H9 (cell line): ENCODE data around the gene HMSD. TPM values are rescaled to one million over a fixed set of nuclear protein-coding genes. Genes with fewer than 3 reads are reported as not detected.

ENCODE experiments used
- DNase-seq: peaks from one replicate; pipeline ENCODE4 v3.0.0-alpha.2; 2017
- H2AFZ ChIP-seq: one replicate; pipeline ENCODE4 v1.6.1; 2013; ENCODE audit warnings: mild to moderate bottlenecking, low read length, control low read depth, moderate library complexity
- H2AK5ac ChIP-seq: 2 replicates; pipeline ENCODE4 v1.6.1; 2013; ENCODE audit warnings: low read length, control low read depth, mixed read lengths; ENCODE audit not compliant: insufficient read length
- H2BK120ac ChIP-seq: one replicate; pipeline ENCODE4 v1.6.1; 2013; ENCODE audit warnings: low read depth, mild to moderate bottlenecking, low read length, control low read depth, inconsistent platforms; ENCODE audit not compliant: poor library complexity, severe bottlenecking
- H2BK12ac ChIP-seq: 2 replicates; pipeline ENCODE4 v1.6.1; 2013; ENCODE audit warnings: low read length, control low read depth, mixed read lengths, low read depth; ENCODE audit not compliant: insufficient read length
- H2BK15ac ChIP-seq: 2 replicates; pipeline ENCODE4 v1.6.1; 2013; ENCODE audit warnings: low read depth, low read length, control low read depth
- H2BK20ac ChIP-seq: one replicate; pipeline ENCODE4 v1.6.1; 2013; ENCODE audit warnings: low read depth, mild to moderate bottlenecking, low read length, control low read depth, inconsistent platforms; ENCODE audit not compliant: poor library complexity, severe bottlenecking
- H2BK5ac ChIP-seq: 2 replicates; pipeline ENCODE4 v1.6.1; 2013; ENCODE audit warnings: low read length, control low read depth, mixed read lengths; ENCODE audit not compliant: insufficient read length
- H3K14ac ChIP-seq: 2 replicates; pipeline ENCODE4 v1.6.1; 2013; ENCODE audit warnings: low read length, control low read depth; ENCODE audit not compliant: insufficient read depth
- H3K18ac ChIP-seq: 2 replicates; pipeline ENCODE4 v1.6.1; 2013; ENCODE audit warnings: low read depth, mild to moderate bottlenecking, mixed read lengths, low read length, control low read depth; ENCODE audit not compliant: insufficient read length
- H3K23ac ChIP-seq: 2 replicates; pipeline ENCODE4 v1.6.1; 2013; ENCODE audit warnings: low read length, control low read depth, mixed read lengths, low read depth; ENCODE audit not compliant: insufficient read length
- H3K23me2 ChIP-seq: 2 replicates; pipeline ENCODE4 v1.6.1; 2013; ENCODE audit warnings: low read depth, mild to moderate bottlenecking, mixed read lengths, low read length, control low read depth; ENCODE audit not compliant: insufficient read length, poor library complexity, severe bottlenecking
- H3K27ac ChIP-seq: 2 replicates; pipeline ENCODE4 v1.5.1; 2013; ENCODE audit warnings: low read length, control low read depth, mixed read lengths, low read depth; ENCODE audit not compliant: insufficient read length
- H3K27me3 ChIP-seq: 2 replicates; pipeline ENCODE4 v1.6.1; 2013; ENCODE audit warnings: low read length, control low read depth, inconsistent platforms; ENCODE audit not compliant: insufficient read depth
- H3K4ac ChIP-seq: 2 replicates; pipeline ENCODE4 v1.6.1; 2013; ENCODE audit warnings: low read depth, mild to moderate bottlenecking, control low read depth, inconsistent platforms, low read length, moderate library complexity
- H3K4me1 ChIP-seq: 2 replicates; pipeline ENCODE4 v1.6.1; 2013; ENCODE audit warnings: low read length, control low read depth, inconsistent platforms; ENCODE audit not compliant: insufficient read depth
- H3K4me2 ChIP-seq: 2 replicates; pipeline ENCODE4 v1.6.1; 2013; ENCODE audit warnings: low read length, control low read depth, mixed read lengths; ENCODE audit not compliant: insufficient read length, insufficient read depth
- H3K56ac ChIP-seq: 2 replicates; pipeline ENCODE4 v1.6.1; 2013; ENCODE audit warnings: low read depth, mild to moderate bottlenecking, mixed read lengths, low read length, control low read depth; ENCODE audit not compliant: insufficient read length
- H3K79me1 ChIP-seq: 2 replicates; pipeline ENCODE4 v1.6.1; 2013; ENCODE audit warnings: low read depth, mild to moderate bottlenecking, moderate library complexity, low read length, control low read depth, inconsistent platforms; ENCODE audit not compliant: insufficient read depth, poor library complexity, severe bottlenecking
- H3K79me2 ChIP-seq: 2 replicates; pipeline ENCODE4 v1.6.1; 2013; ENCODE audit warnings: low read length, control low read depth, inconsistent platforms; ENCODE audit not compliant: insufficient read depth
- H3K9ac ChIP-seq: 2 replicates; pipeline ENCODE4 v1.6.1; 2013; ENCODE audit warnings: low read length, control low read depth, mixed read lengths; ENCODE audit not compliant: insufficient read length; ENCODE audit errors: extremely low read depth
- H3K9me3 ChIP-seq: one replicate; pipeline ENCODE4 v1.6.1; 2013; ENCODE audit warnings: low read depth, low read length, inconsistent platforms; ENCODE audit not compliant: control insufficient read depth
- H3T11ph ChIP-seq: one replicate; pipeline ENCODE4 v1.6.1; 2013; ENCODE audit warnings: mild to moderate bottlenecking, low read length, control low read depth, inconsistent platforms
- H4K20me1 ChIP-seq: one replicate; pipeline ENCODE4 v1.6.1; 2013; ENCODE audit not compliant: control insufficient read depth, insufficient read length, insufficient read depth
- H4K5ac ChIP-seq: 2 replicates; pipeline ENCODE4 v1.6.1; 2013; ENCODE audit warnings: low read depth, mild to moderate bottlenecking, mixed read lengths, low read length, control low read depth; ENCODE audit not compliant: insufficient read length
- H4K8ac ChIP-seq: replicated peaks from 2 replicates; pipeline ENCODE4 v1.6.1; 2013; ENCODE audit warnings: low read length, control low read depth, mixed read lengths, low read depth; ENCODE audit not compliant: insufficient read length
- H4K91ac ChIP-seq: 2 replicates; pipeline ENCODE4 v1.6.1; 2013; ENCODE audit warnings: low read depth, mild to moderate bottlenecking, moderate library complexity, mixed read lengths, low read length, control low read depth; ENCODE audit not compliant: insufficient read length
- H3K27ac Mint-ChIP-seq, 3 experiments: 2 replicates in 2 of 3; 3 replicates in 1 of 3; pipeline ENCODE4 v1.8.0; 2020 to 2021; ENCODE audit warnings: mixed read lengths in 3 of 3, mild to moderate bottlenecking in 1 of 3, moderate library complexity in 1 of 3
- H3K27me3 Mint-ChIP-seq: 2 replicates; pipeline ENCODE4 v1.8.0; 2021; ENCODE audit warnings: low read depth, mild to moderate bottlenecking, moderate library complexity, mixed read lengths
- H3K36me3 Mint-ChIP-seq, 3 experiments: 2 replicates in 2 of 3; 3 replicates in 1 of 3; pipeline ENCODE4 v1.8.0; 2020 to 2021; ENCODE audit warnings: low read depth in 3 of 3, mixed read lengths in 3 of 3; ENCODE audit not compliant: insufficient read depth in 1 of 3
- H3K4me1 Mint-ChIP-seq, 2 experiments: 2 replicates each; pipeline ENCODE4 v1.8.0; 2020; ENCODE audit warnings: mixed read lengths in 2 of 2
- H3K4me3 Mint-ChIP-seq, 2 experiments: 2 replicates in 1 of 2; 3 replicates in 1 of 2; pipeline ENCODE4 v1.8.0; 2020 to 2021; ENCODE audit warnings: mild to moderate bottlenecking in 2 of 2, mixed read lengths in 2 of 2, moderate library complexity in 1 of 2
- H3K9me3 Mint-ChIP-seq, 2 experiments: 2 replicates in 1 of 2; 3 replicates in 1 of 2; pipeline ENCODE4 v1.8.0; 2020; ENCODE audit warnings: mild to moderate bottlenecking in 2 of 2, mixed read lengths in 2 of 2, moderate library complexity in 1 of 2
- WGBS: extraction: QIAGEN DNeasy Blood & Tissue Kit; methylation state at CpG from one replicate; pipeline ENCODE4 v1.1.7; 2013; ENCODE audit warnings: missing lambda C conversion rate, low lambda C conversion rate, mixed read lengths; ENCODE audit not compliant: insufficient read length; ENCODE audit errors: extremely low coverage; 5-methylcytosine and 5-hydroxymethylcytosine counted together
- total RNA-seq: library from RNA; stranded (reverse); gene quantifications from 2 replicates; pipeline ENCODE4 v1.2.1, GENCODE V29; 2021
- TF ChIP-seq, protein P1 (sequence below): fragments of 200-600 bp; sonication (generic); conservative IDR thresholded peaks from 3 replicates; pipeline ENCODE4 v1.8.0; 2021; ENCODE audit warnings: antibody characterized with exemption, mild to moderate bottlenecking

The HMSD gene
- total RNA-seq, 1 experiment from 2014 or later: 6.6 TPM

DNA sequence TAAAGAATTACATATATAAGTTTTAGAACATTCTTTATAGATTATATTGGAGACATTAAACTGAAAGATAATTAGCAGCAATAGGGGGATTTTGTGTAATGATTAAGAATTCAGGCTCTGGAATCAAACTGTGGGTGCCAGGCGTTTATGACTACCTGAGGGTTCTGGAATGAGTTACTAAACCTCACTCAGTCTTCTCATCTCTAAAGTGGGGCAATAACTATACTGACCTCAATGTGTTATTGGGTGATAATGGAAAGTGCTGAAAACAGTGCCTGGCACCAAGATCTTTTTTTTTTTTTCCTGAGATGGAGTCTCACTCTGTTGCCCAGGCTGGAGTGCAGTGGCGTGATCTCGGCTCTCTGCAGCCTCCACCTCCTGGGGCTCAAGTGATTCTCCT is 27.9 kb downstream of the HMSD start:
- no peak overlapping the region for H3K18ac ChIP-seq
- H3T11ph ChIP-seq: no peak overlapping the region
- no peak overlapping the region for H3K4me2 ChIP-seq
- DNase-seq: no peak
- no peak overlapping the region for H4K5ac ChIP-seq
- H4K91ac ChIP-seq: no peak overlapping the region
- H3K14ac ChIP-seq: no peak overlapping the region
- H3K27me3 ChIP-seq: peaks cover 34% of the 10 kb centered on the region
- no peaks in the 10 kb centered on the region for H3K79me1 ChIP-seq
- no peak overlapping the region for H3K56ac ChIP-seq
- no peak overlapping the region for H2BK15ac ChIP-seq
- no peak overlapping the region for H3K4ac ChIP-seq
- no peaks in the 10 kb centered on the region for H4K20me1 ChIP-seq
- H2AK5ac ChIP-seq: no peak overlapping the region
- H3K9me3 ChIP-seq: no peaks in the 10 kb centered on the region
- no peak overlapping the region for H2BK120ac ChIP-seq
- H2AFZ ChIP-seq: no peak overlapping the region
- Mint-ChIP-seq H3K27ac (no peak overlapping the region), H3K4me1 (peaks cover 1 to 10% of the 10 kb centered on the region in 2 experiments; a peak in 3 of 4 replicates), H3K36me3 (no peaks in the 10 kb centered on the region), H3K9me3 (no peaks in the 10 kb centered on the region), H3K4me3 (no peak overlapping the region), H3K27me3 (peaks cover 79% of the 10 kb centered on the region)
- TF ChIP-seq, protein P1, sequence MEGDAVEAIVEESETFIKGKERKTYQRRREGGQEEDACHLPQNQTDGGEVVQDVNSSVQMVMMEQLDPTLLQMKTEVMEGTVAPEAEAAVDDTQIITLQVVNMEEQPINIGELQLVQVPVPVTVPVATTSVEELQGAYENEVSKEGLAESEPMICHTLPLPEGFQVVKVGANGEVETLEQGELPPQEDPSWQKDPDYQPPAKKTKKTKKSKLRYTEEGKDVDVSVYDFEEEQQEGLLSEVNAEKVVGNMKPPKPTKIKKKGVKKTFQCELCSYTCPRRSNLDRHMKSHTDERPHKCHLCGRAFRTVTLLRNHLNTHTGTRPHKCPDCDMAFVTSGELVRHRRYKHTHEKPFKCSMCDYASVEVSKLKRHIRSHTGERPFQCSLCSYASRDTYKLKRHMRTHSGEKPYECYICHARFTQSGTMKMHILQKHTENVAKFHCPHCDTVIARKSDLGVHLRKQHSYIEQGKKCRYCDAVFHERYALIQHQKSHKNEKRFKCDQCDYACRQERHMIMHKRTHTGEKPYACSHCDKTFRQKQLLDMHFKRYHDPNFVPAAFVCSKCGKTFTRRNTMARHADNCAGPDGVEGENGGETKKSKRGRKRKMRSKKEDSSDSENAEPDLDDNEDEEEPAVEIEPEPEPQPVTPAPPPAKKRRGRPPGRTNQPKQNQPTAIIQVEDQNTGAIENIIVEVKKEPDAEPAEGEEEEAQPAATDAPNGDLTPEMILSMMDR: no peak
- no peak overlapping the region for H2BK5ac ChIP-seq
- H2BK20ac ChIP-seq: no peak overlapping the region
- no peaks in the 10 kb centered on the region for H3K4me1 ChIP-seq
- H3K23me2 ChIP-seq: no peaks in the 10 kb centered on the region
- no CpG with 5 or more reads among the region's 3 CpGs for WGBS
- H2BK12ac ChIP-seq: no peak overlapping the region
- H3K27ac ChIP-seq: no peak overlapping the region
- H3K79me2 ChIP-seq: no peaks in the 10 kb centered on the region
- H3K9ac ChIP-seq: no peak overlapping the region
- no peak overlapping the region for H4K8ac ChIP-seq
- no peak overlapping the region for H3K23ac ChIP-seq
